Stimulated activated CD4-positive, alpha-beta T cell treated with anti-CD3 and anti-CD28 coated beads, TNF-alpha, amount 100 ng/mL, for 4 hours (primary cell): Measurements from ENCODE around the gene CDKAL1.
"Not testable (repeated sequence)": the region's sequence is repeated elsewhere in the genome, so short reads cannot be mapped to it uniquely, and the experiment has no call there.

Experiments
- DNase-seq, 3 experiments: peaks; one replicate each; pipeline ENCODE4 v3.0.0-alpha.2; 2020; ENCODE audit warnings: low read depth in 3 of 3

CDKAL1 gene

GRCh38 chr6:20594299-20594853, 60.1 kb downstream of the CDKAL1 start:
- not testable (repeated sequence) for DNase-seq

GRCh38 chr6:20599302-20600051, 65.2 kb downstream of the CDKAL1 start:
- DNase-seq, result no peak

- DNase-seq, result no peak
Measured at GRCh38 chr6:20600831-20601230, 66.6 kb downstream of the CDKAL1 start.

- no peak for DNase-seq
Measured at GRCh38 chr6:20604159-20604558, 69.9 kb downstream of the CDKAL1 start.

DNA sequence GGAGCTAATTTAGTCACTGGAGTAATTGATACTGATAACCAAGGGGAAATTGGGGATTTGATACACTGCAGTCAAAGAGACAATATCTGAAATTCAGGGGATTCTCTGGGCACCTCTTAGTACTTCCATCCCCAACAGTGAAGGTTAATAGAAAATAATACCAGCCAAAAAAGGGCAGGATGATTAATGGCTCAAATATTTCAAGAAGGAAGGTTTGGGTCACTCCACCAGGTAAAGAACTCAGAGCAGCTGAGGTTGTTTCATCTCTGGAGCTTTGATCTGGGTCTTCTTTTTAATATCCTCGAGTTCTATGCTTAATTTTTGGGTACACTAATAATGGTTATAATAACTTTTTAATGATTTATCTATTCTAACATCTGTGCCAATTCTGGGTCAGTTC, 70.8 kb downstream of the CDKAL1 start:
- DNase-seq, result no peak

DNA sequence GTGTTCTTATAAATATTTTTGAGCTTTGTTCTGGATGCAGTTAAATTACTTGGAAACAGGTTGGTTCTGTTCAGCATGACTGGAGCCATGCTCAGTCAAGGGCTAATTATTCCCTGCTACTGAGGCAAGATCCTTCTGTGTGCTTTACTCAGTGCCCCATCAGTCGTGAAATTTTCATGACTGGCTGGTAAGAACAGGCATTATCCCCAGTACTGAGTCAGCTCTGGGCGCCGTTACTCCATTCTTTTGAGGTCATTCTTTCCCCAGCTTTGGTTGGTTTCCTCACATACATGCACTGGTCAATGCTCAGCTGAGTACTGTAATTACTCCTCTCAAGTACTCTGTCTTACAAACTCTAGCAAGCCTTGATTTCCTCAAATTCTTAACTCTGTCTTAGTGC, 71.3 kb downstream of the CDKAL1 start:
- DNase-seq, result no peak

DNA sequence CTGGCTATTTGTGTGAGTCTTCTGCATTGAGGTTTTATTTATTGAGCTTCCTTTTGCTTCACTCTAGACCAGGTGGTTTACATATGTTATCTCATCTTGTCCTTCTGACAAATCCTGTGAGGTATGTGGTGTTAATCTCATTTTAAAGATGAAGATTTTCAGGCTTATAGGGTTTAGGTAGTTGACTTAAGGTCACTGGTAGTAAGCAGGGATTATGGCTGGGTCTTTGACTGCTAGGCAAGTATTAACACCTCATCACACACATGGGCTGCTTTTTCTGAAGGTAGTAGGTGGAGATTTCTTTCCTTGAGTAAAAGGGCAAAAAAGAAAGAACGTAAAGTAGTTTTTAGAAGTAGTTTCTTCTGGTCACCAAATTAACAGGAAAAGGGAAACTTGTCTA, 72.6 kb downstream of the CDKAL1 start:
- DNase-seq, result no peak

DNA sequence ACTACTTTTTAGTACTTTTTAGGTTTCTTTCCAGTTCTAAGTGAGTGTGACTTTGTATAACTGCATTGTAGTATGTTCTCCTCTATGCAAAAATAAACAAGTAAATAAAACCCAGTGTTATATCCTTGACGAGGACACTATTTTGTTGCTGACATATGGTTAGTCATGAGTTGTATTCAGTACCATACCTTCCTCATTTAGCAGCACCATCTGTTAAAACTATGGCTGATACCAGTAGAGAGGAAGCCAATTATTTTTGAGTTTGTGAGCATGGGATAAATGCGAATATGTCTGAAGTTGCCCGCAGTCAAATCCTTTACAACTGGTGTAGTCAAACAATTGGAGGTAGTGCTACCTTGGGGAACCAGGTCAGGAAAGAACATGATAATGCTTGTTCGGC, 74.1 kb downstream of the CDKAL1 start:
- DNase-seq, result no peak

- no peak for DNase-seq
Measured at GRCh38 chr6:20608905-20609304, 74.6 kb downstream of the CDKAL1 start.

DNA sequence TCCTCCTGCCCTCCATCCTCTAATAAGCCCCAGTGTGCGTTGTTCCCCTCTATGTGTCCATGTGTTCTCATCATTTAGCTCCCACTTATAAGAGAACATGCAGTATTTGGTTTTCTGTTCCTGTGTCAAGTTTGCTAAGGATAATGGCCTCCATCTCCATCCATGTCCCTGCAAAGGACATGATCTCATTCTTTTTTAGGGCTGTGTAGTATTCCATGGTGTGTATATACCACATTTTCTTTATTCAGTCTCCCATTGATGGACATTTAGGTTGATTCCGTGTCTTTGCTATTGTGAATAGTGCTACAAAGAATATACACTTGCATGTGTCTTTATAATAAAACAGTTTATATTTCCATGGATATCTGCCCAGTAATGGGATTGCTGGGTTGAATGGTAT, 75.7 kb downstream of the CDKAL1 start:
- not testable (repeated sequence) for DNase-seq

GRCh38 chr6:20610636-20611370, 76.5 kb downstream of the CDKAL1 start:
- no peak for DNase-seq

DNA sequence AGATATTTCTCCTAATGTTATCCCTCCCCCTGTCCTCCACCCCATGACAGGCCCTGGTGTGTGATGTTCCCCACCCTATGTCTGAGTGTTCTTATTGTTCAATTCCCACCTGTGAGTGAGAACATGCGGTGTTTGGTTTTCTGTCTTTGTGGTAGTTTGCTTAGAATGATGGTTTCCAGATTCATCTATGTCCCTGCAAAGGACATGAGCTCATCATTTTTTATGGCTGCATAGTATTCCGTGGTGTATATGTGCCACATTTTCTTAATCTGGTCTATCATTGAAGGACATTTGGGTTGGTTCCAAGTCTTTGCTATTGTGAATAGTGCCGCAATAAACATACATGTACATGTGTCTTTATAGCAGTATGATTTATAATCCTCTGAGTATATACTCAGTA, 83.3 kb downstream of the CDKAL1 start:
- DNase-seq, result not testable (repeated sequence)

- no peak for DNase-seq
Measured at GRCh38 chr6:20620043-20620442, 85.8 kb downstream of the CDKAL1 start.

- DNase-seq, result no peak
Measured at GRCh38 chr6:20623761-20624160, 89.5 kb downstream of the CDKAL1 start.

- DNase-seq, result no peak
Measured at GRCh38 chr6:20626165-20626564, 91.9 kb downstream of the CDKAL1 start.

- no peak for DNase-seq
Measured at GRCh38 chr6:20629509-20629908, 95.3 kb downstream of the CDKAL1 start.

DNA sequence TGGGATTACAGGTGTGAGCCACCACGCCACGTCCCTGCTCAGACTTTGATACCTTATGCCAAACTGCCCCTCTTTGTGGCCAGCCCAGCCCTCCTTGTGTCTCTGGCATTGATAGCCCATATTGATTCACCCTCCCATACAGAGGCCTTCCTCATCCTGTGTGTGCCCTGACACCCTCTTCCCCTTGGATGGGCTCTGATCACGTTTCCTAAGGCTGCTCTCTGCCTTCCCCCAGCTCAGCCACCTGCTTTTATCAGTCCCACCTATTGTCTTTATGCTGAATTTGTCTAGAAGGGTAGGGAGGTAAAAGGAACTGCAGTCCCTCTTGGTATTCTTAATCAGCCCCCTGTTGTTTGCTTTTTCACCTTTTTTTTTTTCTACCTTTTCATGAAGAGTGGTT, 95.9 kb downstream of the CDKAL1 start:
- no peak for DNase-seq

DNA sequence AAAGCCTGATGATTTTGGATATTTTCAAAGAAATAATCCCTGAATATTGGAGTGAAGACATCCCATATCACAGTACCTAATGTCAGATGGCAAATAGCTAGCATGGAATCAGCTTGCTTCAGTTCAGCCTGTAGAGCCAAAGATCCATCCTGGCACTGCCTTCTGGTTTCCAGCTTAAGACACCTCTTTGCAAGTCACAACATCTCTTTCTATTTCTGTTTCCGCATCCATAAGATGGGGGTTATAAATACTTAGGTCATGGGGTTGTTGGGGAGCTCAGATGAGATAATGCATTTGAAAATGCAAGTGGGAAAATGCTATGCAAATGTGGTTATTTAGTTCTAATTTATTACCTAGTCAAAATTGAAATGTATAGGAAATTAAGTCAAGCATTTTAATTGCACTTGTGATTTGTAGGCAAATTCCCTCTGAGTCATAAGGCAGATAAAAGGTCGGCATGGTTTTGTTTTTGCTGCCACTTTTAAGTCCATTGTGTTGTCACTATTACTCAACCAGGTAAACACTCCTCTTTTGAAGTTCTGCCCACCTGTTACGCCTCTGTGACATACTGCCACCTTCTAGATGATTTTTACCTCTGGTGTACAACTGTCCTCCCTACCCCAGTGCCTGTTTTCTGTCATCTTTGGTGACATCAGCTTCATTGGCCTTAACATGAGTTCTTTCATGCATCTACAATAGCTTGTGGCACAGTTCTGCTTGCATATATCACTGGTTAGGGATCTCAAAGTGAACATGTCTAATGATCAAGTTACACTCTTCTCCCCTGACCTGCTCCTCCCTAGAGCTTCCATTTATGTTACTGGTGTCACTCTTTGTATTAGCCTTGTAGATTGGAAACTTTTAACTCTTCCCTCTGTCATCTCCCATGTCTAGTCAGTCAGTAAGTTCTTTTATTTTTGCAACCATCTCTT, 96.6 kb downstream of the CDKAL1 start:
- no peak for DNase-seq

DNA sequence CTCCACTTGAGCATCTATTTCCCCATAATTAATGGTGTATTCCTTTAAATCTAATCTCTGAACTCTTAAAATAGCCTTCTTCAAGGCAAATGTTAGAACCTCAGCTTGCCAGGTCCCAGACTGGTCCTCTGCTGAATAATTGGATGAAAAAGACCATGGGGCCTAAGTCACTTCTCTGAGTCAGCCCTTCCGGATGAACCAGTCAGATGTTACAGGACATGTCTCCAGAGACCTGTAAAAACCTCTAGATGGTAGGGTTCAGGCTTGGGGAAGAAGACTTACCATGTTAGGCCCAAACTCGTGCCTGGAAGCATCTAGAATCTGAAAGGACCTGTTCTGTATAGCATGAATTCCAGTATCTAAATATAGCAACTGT, 97.3 kb downstream of the CDKAL1 start:
- DNase-seq, result no peak

GRCh38 chr6:20632696-20633095, 98.4 kb downstream of the CDKAL1 start:
- no peak for DNase-seq

DNA sequence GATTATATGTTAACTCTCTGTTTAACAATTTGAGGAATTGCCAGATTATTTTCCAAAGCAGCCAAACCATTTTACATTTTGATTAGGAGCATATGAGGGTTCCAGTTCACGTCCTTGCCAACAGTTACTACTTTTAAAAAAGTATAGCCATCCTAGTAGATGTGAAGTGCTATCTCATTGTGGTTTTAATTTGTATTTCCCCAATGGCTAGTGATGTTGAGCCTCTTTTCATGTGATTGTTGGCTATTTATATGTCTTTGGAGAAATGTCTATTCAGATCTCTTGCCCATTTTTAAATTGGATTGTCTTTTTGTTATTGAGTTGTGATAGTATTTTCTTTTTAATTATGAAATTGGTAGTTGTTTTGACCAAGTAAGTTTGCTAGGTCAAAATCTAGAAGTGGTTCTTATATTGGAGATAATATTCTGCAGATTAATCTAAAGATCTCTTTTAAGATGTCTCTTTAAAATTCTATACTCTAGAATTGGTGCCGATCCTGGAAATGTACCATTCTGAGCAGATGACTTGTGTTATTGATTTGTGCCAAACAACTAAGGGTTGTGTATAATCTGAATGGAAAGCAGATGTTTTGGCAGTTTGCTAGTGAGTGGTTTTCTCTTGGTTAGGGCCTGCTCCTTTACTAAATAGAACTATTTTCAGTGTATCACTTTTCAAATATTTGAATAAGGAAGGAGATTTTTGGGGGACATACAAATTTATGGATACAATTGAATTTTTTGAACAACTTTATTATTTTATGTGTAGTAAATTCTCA, 99.5 kb downstream of the CDKAL1 start:
- DNase-seq, result no peak
